Body of pancreas (tissue), 4 donors: ENCODE measurements around the gene ZC3H12D. TPM values are rescaled to one million over a fixed set of nuclear protein-coding genes. Genes with fewer than 3 reads are reported as not detected.

Experiments used
- ATAC-seq: fragments of 150-250 bp; one replicate; pipeline ENCODE4 v1.9.1; 2016
- DNase-seq, 4 donors: peaks; one replicate each; pipeline ENCODE4 v3.0.0-alpha.2; 2019
- H3K27ac ChIP-seq, 4 donors: fragments of 200-600 bp; sonication (generic); 1 replicate in 3 of 4; 2 replicates in 1 of 4; pipeline versions ENCODE4 v1.5.1 to v1.6.1; 2016 to 2019; ENCODE audit warnings: mild to moderate bottlenecking in 1 of 4, mixed read lengths in 1 of 4, moderate library complexity in 1 of 4
- H3K27me3 ChIP-seq, 2 donors: fragments of 200-600 bp; sonication (generic); one replicate each; pipeline ENCODE4 v1.6.0; 2016; ENCODE audit warnings: mild to moderate bottlenecking in 1 of 2
- H3K36me3 ChIP-seq, 2 donors: fragments of 200-600 bp; sonication (generic); replicated peaks in 1 of 2; 2 replicates each; pipeline ENCODE4 v1.5.1; 2016; ENCODE audit warnings: low read depth in 2 of 2; ENCODE audit not compliant: insufficient read depth in 1 of 2
- H3K4me1 ChIP-seq: fragments of 200-600 bp; sonication (generic); one replicate; pipeline ENCODE4 v1.6.0; 2016
- H3K4me3 ChIP-seq, 2 donors: fragments of 200-600 bp; sonication (generic); 1 replicate in 1 of 2; 2 replicates in 1 of 2; pipeline ENCODE4 v1.5.1; 2016 to 2019
- H3K9me3 ChIP-seq, 3 donors: fragments of 200-600 bp; sonication (generic); 1 replicate in 2 of 3; 2 replicates in 1 of 3; pipeline ENCODE4 v1.5.1; 2016
- CTCF ChIP-seq, 7 experiments: fragments of 450-650 bp in 4 of 7; fragments of 200-600 bp in 3 of 7; sonication (generic) in 3 of 7; IDR thresholded peaks; one replicate each; pipeline ENCODE4 v1.5.1; 2016 to 2019; ENCODE audit warnings: antibody characterized with exemption in 7 of 7
- POLR2A ChIP-seq, 3 donors: fragments of 450-650 bp; IDR thresholded peaks; one replicate each; pipeline ENCODE4 v1.6.1; 2016; ENCODE audit warnings: antibody characterized with exemption in 3 of 3, mild to moderate bottlenecking in 2 of 3
- WGBS, 2 donors: methylation state at CpG; one replicate each; pipeline ENCODE4 v1.1.5; 2017; 5-methylcytosine and 5-hydroxymethylcytosine counted together
- intact Hi-C: fragments of 100-400 bp; cut with DNase I; formaldehyde crosslinking; loops from one replicate; pipeline ENCODE4 v1.15.1; 2023
- total RNA-seq, 2 donors: library from RNA; depleted of rRNA; stranded (reverse); fragments of >200 nt; gene quantifications; one replicate each; pipeline ENCODE4 v1.1.0, GENCODE V29; 2016

The ZC3H12D gene
- total RNA-seq, 2 donors from 2014 or later: 0.52 to 2.6 TPM

GRCh38 chr6:149473080-149474052 is 11.4 kb downstream of the ZC3H12D start:
- intact Hi-C loops: no loop called here
- DNase-seq: no peak

DNA sequence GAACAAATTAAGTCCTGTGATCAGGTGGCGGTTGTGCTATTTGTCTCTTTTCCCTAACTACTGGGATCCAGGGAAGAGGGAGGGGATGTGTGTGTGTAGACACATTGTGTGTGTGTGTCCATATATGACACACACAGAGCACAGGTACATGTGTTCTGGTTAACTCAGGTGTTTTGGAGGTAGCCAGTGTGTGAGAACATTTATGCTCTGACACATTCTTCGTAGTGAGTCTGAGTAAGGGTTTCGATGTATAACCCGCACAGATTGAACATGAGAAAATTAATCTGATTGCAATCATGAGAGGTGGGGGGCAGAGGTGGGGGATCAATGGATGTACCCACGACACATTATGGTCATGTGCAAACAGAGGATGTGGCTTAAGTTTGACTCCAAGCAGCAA is 12.6 kb downstream of the ZC3H12D start:
- WGBS, 2 donors: 92% methylated on average over 5 of the region's 5 CpGs
- H3K36me3 ChIP-seq: no peaks in the 10 kb centered on the region
- no peaks in the 10 kb centered on the region for H3K27me3 ChIP-seq
- H3K9me3 ChIP-seq: no peaks in the 10 kb centered on the region
- DNase-seq: no peak
- intact Hi-C loops: no loop called here
- no peak for ATAC-seq
- peaks cover 3% of the 10 kb centered on the region for H3K4me1 ChIP-seq
- H3K4me3 ChIP-seq: no peak overlapping the region
- no peak overlapping the region for H3K27ac ChIP-seq
- TF ChIP-seq POLR2A (IDR thresholded peaks at IDR 0.05) (no peak), CTCF (IDR thresholded peaks at IDR 0.05) (no peak)

More at GRCh38 chr6:149473080-149474052, 11.4 kb downstream of the ZC3H12D start:
- WGBS, 2 donors: 75% methylated on average over 13 to 21 of the region's 21 CpGs
- H3K27ac ChIP-seq: no peak overlapping the region
- no peaks in the 10 kb centered on the region for H3K4me1 ChIP-seq
- no peaks in the 10 kb centered on the region for H3K27me3 ChIP-seq
- H3K9me3 ChIP-seq: no peaks in the 10 kb centered on the region
- TF ChIP-seq POLR2A (IDR thresholded peaks at IDR 0.05) (no peak), CTCF (IDR thresholded peaks at IDR 0.05) (no peak)
- H3K36me3 ChIP-seq: no peaks in the 10 kb centered on the region
- ATAC-seq: no peak
- H3K4me3 ChIP-seq: no peak overlapping the region

DNA sequence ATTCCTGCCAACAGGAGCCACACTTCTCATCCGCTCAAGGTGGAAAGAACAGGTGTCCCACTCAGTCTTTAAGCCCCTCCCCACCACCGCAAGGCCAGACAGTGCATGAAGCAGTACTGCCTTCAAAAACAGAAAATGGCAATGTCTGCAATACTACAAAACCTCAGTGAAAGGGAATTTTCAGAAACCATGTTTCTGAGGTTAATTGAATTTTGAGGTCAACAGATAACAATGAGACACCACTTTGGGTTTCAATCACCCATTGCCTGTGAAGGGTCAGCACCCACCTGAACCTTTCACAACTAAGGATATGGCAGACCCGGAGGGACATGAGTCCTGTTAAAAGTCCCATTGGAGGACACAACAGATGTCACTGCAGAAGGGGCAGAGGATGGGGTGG is 13.0 kb downstream of the ZC3H12D start:
- no peak for TF ChIP-seq POLR2A (IDR thresholded peaks at IDR 0.05)

DNA sequence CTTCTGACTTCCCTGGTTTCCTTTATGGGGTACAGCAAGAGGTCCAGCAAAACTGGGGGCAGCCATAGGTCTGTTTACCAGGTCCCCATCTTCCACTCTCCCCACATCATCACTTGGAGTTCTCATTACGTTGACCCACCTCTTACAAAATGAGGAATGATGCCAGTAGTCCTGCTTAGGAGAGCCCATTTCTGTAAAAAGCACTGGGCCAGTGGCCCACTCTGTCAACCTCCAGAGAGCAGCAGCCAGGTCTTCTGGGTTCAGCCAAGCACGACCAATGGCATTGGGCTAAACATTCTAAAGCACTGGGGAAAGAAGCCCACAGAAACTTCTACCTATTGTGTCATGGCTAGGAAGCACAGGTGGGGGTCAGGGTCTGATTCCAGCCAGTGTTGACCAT is 13.9 kb downstream of the ZC3H12D start:
- Histone ChIP-seq H3K4me3 (no peak overlapping the region), H3K27me3 (no peaks in the 10 kb centered on the region), H3K9me3 (no peaks in the 10 kb centered on the region), H3K4me1 (peaks cover 4% of the 10 kb centered on the region), H3K27ac (no peak overlapping the region), H3K36me3 (no peaks in the 10 kb centered on the region)
- DNase-seq (no peak), ATAC-seq (no peak)
- TF ChIP-seq CTCF (IDR thresholded peaks at IDR 0.05): no peak
- TF ChIP-seq POLR2A (IDR thresholded peaks at IDR 0.05): no peak
- WGBS, 2 donors: 94% methylated on average over 2 of the region's 2 CpGs
- intact Hi-C loops: no loop called here

More for the DNA sequence above, 13.0 kb downstream of the ZC3H12D start:
- H3K36me3 ChIP-seq: no peaks in the 10 kb centered on the region
- ATAC-seq (no peak), DNase-seq (no peak)
- H3K4me1 ChIP-seq: peaks cover 4% of the 10 kb centered on the region
- 65 to 72% methylated on average over 3 of the region's 3 CpGs for WGBS, 2 donors
- no peaks in the 10 kb centered on the region for H3K27me3 ChIP-seq
- H3K4me3 ChIP-seq: no peak overlapping the region
- intact Hi-C loops: no loop called here
- H3K9me3 ChIP-seq: no peaks in the 10 kb centered on the region
- H3K27ac ChIP-seq: no peak overlapping the region

- no peaks in the 10 kb centered on the region for H3K27me3 ChIP-seq
- no peak for ATAC-seq
- no peaks in the 10 kb centered on the region for H3K9me3 ChIP-seq
- 79 to 95% methylated on average over 2 of the region's 2 CpGs for WGBS, 2 donors
- no peaks in the 10 kb centered on the region for H3K36me3 ChIP-seq
- no peak for DNase-seq
- H3K27ac ChIP-seq: no peak overlapping the region
- TF ChIP-seq CTCF (IDR thresholded peaks at IDR 0.05) (no peak), POLR2A (IDR thresholded peaks at IDR 0.05) (no peak)
- H3K4me3 ChIP-seq: no peak overlapping the region
- intact Hi-C loops: no loop called here
- peaks cover 4% of the 10 kb centered on the region for H3K4me1 ChIP-seq
Observed at GRCh38 chr6:149468179-149468578, 16.6 kb downstream of the ZC3H12D start.
